NCI-H1105 (cell line): Measurements from ENCODE around the gene USP30.
"Not testable (repeated sequence)": the region's sequence is repeated elsewhere in the genome, so short reads cannot be mapped to it uniquely, and the experiment has no call there.

Experiments used
- DNase-seq: peaks from one replicate; lab custom pipeline; 2025; lab: John Stamatoyannopoulos, UW

Gene USP30

GRCh38 chr12:109052414-109053323 lies at the start of gene USP30:
Gene USP30 (plus strand): TSS chr12:109052576. CDS start chr12:109052679, 103 bp downstream.
- DNase-seq, result peak; percentile 88

GRCh38 chr12:109004017-109004416 lies 48.4 kb upstream of the USP30 start:
- DNase-seq, result no peak

- no peak for DNase-seq
These were observed 42.6 kb upstream of the USP30 start for GRCh38 chr12:109009766-109010165.

- no peak for DNase-seq
These were observed 42.1 kb upstream of the USP30 start for GRCh38 chr12:109010259-109010658.

- DNase-seq, result no peak
These were observed 37.2 kb upstream of the USP30 start for GRCh38 chr12:109014984-109015765.

GRCh38 chr12:109016016-109016415 lies 36.4 kb upstream of the USP30 start:
- no peak for DNase-seq

GRCh38 chr12:109016978-109017377 lies 35.4 kb upstream of the USP30 start:
- DNase-seq, result no peak

- no peak for DNase-seq
These were observed 34.1 kb upstream of the USP30 start for GRCh38 chr12:109018296-109018695.

GRCh38 chr12:109020146-109020795 lies 32.1 kb upstream of the USP30 start:
- no peak for DNase-seq

- DNase-seq, result peak; percentile 83
These were observed 31.5 kb upstream of the USP30 start, which contains the start of gene SVOP for GRCh38 chr12:109020796-109021380. Gene SVOP (minus strand): TSS chr12:109021068. CDS start chr12:109020868, 200 bp downstream.

- no peak for DNase-seq
These were observed 24.6 kb upstream of the USP30 start for GRCh38 chr12:109027767-109028166.

GRCh38 chr12:109028624-109029023 lies 23.8 kb upstream of the USP30 start:
- not testable (repeated sequence) for DNase-seq

GRCh38 chr12:109029411-109029810 lies 23.0 kb upstream of the USP30 start:
- DNase-seq, result no peak

GRCh38 chr12:109033239-109034196 lies 18.9 kb upstream of the USP30 start:
- DNase-seq, result no peak

GRCh38 chr12:109036975-109037374 lies 15.4 kb upstream of the USP30 start:
- no peak for DNase-seq

GRCh38 chr12:109044241-109044640 lies 8.1 kb upstream of the USP30 start:
- no peak for DNase-seq

GRCh38 chr12:109047081-109047805 lies 5.1 kb upstream of the USP30 start:
- DNase-seq, result no peak

GRCh38 chr12:109048706-109049105 lies 3.7 kb upstream of the USP30 start:
- DNase-seq, result not testable (repeated sequence)

GRCh38 chr12:109049794-109050193 lies 2.6 kb upstream of the USP30 start:
- DNase-seq, result not testable (repeated sequence)

- no peak for DNase-seq
These were observed 321 bp upstream of the USP30 start for GRCh38 chr12:109052097-109052413.
